A673 (cell line): ENCODE data around the gene RASSF7.

ENCODE experiments used
- CTCF ChIP-seq: fragments of 300-800, 200-600 bp; sonication (generic); conservative IDR thresholded peaks from 2 replicates; pipeline ENCODE4 v1.5.1; 2017; ENCODE audit warnings: low read depth, mild to moderate bottlenecking, antibody characterized with exemption, low read length, moderate library complexity, mixed read lengths
- EZH2 ChIP-seq: fragments of 200-600 bp; sonication (generic); IDR thresholded peaks from 2 replicates; pipeline ENCODE4 v1.6.1; 2017; ENCODE audit warnings: borderline replicate concordance, low read depth, mild to moderate bottlenecking, mixed read lengths, antibody characterized with exemption, low read length; ENCODE audit not compliant: poor library complexity, severe bottlenecking

GRCh38 chr11:567629-568292, 7.0 kb downstream of the RASSF7 start:
- no peak for TF ChIP-seq CTCF
- TF ChIP-seq EZH2: no peak
